Hematopoietic multipotent progenitor cell treated with erythropoietin and hydrocortisone succinate and interleukin-3 and kit ligand, for 4 days (in vitro differentiated cells): ENCODE measurements around the gene ANKRD1.
"Not testable (repeated sequence)": the region's sequence is repeated elsewhere in the genome, so short reads cannot be mapped to it uniquely, and the experiment has no call there.

Experiments
- DNase-seq: peaks from one replicate; pipeline ENCODE4 v3.0.0-alpha.2; 2015

The ANKRD1 gene

GRCh38 chr10:90911133-90912051 lies 9.5 kb downstream of the ANKRD1 start:
- DNase-seq: peak; percentile 86

- DNase-seq: no peak
These were observed 14.3 kb downstream of the ANKRD1 start for GRCh38 chr10:90906596-90906995.

- no peak for DNase-seq
These were observed 15.0 kb downstream of the ANKRD1 start for GRCh38 chr10:90905925-90906324.

GRCh38 chr10:90896916-90897315 lies 24.0 kb downstream of the ANKRD1 start:
- DNase-seq: not testable (repeated sequence)

- no peak for DNase-seq
These were observed 27.7 kb downstream of the ANKRD1 start for GRCh38 chr10:90893190-90893589.

GRCh38 chr10:90890347-90890746 lies 30.5 kb downstream of the ANKRD1 start:
- no peak for DNase-seq

DNA sequence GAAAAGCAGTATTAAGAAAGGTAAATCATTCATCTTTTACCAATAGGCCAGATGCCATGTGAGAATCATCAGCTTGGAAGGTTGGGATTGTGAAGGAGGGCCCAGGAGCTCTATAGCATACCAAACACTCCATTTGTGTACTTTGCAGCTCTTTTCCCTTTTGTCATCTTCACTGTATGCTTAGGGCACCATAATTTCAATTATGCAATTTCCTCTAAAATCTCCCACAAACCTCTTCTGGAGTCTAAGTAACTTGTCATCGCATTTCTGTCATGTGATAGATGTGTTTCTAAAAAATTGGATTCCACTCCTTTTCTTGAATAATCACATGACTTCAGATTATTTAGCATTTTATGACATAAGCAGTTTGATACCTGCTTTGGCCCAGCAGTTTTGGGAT lies 31.3 kb downstream of the ANKRD1 start:
- peak; percentile 15 for DNase-seq

DNA sequence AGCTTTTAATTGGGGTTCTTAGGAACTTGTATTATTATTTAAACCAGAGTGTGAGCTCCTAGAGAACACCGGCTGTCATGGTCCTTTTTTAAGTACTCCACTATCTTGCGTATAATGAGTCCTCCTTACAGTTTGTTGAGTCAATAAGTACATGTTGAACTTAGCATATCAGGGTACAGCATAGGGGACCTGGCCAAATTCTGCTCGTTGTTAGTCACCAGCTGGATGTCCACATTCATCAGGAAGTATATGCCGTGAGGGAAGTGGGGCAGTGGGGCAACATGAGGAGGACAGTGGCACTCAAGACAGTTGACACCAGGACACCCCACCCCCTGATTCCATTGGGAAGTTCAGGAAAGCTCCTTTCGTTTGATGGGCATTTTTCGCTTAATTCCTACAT lies 32.5 kb downstream of the ANKRD1 start:
- DNase-seq: no peak

DNA sequence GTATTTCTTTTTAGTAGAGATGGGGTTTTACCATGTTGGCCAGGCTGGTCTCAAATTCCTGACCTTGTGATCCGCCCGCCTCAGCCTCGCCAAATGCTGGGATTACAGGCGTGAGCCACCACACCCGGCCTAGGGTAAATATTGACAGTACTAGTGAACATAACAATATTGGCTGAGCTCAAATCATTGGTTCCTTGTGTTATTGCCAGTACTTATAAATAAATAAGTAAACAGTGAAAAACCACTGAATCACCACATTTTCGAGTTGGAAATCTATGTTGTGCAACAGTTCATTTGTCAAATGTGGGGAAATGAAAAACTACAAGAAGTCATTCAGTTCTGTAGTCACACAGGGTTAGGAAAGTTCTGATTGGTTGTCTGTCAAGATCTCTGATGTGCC lies 33.3 kb downstream of the ANKRD1 start:
- no peak for DNase-seq

DNA sequence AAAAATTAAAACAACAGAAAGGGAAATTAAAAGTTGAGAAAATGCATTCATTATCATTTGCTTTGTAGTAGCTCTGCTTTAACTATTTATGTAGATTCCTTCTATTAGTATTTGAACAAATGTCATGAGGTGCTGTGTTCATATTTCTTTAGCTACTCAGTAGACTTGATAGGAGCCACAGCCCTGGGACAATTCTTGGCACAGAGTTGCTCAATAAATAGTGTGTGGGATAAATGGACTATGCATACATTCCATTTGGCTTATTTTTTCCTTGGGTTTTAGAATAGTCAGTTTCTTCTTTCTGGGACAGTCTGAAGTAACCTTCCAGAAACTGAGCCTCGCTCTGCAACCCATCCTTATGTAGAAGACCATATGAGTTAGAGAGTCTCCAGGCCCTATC lies 35.7 kb downstream of the ANKRD1 start:
- no peak for DNase-seq

DNA sequence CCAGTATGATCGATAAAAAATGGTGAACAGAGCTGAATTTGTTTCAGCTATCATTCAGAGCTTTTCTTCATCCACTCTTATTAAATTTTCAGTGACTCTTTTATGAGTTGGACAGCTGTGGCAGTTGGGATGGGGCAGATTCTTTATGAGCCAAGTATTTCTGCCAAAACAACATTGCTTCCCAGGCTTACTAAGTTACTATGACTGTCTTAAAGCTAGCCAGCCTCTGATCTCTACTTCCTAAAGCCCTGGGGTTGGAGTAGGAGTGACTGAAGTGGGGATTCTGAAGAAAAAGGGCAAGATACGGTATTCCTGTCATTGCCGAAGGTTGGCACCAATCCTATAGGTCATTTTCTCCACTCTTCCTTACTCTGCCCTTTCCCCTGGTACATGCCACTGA lies 36.5 kb downstream of the ANKRD1 start:
- no peak for DNase-seq

DNA sequence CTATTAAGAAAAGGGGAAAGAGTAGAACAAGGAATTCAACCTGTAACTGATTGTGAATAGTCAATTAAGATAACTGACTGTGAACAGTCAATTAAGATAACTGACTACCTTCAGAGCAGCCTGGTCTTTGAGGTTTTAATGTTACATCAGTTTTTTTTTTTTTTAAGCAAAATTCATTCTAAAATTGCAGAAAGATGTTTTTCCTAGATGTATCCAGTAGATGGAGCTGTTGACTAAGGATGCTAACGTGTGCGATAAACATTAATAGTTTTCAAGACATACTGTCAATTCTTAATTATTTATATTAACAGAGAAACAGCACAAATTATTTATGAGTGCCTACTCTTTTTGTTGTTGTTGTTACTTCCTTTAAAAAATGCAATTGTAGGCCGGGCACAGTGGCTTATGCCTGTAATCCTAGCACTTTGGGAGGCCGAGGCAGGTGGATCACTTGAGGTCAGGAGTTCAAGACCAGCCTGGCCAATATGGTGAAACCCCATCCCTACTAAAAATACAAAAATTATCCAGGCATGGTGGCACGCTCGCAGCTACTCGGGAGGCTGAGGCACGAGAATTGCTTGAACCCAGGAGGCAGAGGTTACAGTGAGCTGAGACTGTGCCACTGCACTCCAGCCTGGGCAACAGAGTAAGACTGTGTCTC lies 40.7 kb downstream of the ANKRD1 start:
- peak; percentile 73 for DNase-seq

DNA sequence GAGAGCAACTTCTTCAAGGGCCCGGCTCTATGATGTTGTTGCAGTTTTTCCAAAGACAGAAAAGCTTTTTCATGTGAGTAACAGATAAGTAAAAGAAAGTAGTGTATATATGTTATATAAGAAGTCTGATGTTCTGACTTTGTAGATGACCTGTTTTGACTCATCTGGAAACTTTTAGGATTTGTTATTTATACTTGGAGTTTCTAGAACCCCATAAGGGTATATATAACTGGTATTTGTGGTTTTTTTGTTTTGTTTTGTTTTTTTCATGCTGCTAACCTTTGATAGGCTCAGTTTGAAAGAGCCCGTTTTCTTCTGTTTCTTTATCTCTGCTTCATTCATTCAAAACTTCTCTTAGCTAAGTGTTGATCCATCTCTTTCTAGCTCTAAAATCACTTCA lies 41.8 kb downstream of the ANKRD1 start:
- no peak for DNase-seq

GRCh38 chr10:90872648-90873020 lies 48.3 kb downstream of the ANKRD1 start:
- DNase-seq: peak; percentile 12

DNA sequence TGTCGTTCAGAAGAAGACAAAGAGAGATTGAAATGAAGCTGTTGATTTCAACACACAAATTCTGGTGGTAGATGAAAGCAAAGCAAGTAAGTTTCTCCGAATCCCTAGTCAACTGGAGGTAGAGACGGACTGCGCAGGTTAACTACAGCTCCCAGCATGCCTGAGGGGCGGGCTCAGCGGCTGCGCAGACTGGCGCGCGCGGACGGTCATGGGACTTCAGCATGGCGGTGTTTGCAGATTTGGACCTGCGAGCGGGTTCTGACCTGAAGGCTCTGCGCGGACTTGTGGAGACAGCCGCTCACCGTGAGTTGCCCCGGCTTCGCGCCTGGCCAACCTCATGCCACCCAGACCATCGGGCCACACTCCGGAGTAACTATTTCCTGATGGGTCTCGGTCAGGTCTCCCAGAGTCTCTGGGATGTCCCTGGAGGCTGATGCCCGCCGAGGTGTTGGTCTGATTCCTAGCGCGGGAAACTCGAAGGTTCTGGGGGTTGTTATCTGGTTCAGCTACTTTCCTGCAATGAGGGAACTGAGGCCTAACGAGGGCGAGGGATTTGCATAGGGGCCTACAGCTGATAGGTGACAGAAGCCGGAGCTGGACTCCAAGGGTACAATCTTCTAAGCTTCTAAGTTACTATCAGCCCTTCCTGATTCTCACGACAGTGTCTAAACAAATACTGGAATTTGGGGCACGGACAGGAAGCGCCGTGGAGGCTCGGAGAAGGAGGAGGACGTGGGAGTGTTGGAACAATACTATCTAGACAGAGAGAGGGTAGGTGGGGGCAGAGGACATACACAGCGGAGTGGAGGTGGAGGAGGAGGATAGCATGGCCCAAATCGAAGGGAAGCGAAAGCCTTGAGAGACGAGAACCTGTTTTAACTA lies 48.9 kb downstream of the ANKRD1 start, which contains the start of gene RPP30:
Gene RPP30, plus strand, starts transcription at position 209 of the 882 bp plus-strand sequence. Its CDS starts 13 bp downstream, at position 222.
- DNase-seq: peak; percentile 92

- peak; percentile 86 for DNase-seq
These were observed 49.6 kb downstream of the ANKRD1 start for GRCh38 chr10:90871279-90871765.

DNA sequence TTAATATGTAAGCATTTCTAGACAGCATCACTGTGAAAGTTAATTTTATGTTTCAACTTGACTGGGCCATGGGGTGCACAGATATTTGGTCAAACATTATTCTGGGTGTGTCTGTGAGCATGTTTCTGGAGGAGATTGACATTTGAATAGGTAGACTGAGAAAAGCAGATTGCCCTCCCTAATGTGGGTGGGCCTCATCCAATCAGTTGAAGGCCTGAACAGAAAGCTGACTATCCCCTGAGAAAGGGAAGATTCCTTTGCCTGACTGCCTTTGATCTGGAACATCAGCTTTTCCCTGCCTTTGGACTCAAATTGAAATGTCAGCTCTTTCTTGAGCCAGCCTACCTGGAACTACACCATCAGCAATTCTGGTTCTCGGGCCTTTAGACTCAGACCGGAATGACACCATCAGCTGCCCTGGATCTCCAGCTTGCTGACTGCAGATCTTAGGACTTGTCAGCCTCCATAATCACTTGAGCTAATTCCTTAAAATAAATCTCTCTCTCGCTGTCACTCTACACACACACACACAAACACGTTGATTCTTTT lies 54.8 kb downstream of the ANKRD1 start:
- DNase-seq: no peak

GRCh38 chr10:90865401-90865800 lies 55.5 kb downstream of the ANKRD1 start:
- DNase-seq: peak; percentile 68

DNA sequence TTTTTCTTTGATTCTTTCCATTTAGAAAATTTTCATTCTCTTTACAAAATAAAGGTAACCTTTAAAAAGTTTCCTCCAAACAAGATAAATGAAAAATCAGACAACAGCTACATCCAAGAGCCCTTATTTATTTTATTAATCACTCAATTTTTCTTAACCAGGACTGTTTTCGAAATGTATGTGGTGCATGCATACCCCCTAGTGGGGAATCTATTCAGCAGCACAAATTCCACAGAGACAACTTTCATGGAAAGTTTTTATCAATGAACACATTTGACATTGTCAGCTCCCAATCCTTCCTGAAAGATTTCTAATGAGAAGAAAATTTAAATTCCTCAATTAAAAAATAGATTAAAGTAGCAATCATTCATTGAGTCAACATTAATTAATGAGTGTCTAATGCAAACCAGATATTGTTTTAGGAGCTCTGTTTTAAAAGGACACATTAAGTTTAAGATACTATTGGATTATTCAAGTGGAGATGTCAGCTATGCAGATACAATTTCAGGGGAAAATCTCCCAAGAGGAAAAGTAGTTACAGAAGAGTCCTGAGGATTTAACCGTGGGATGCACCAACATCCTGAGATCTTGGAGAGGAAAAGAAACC lies 57.9 kb downstream of the ANKRD1 start:
- peak; percentile 59 for DNase-seq
